ENCODE data around the gene STON2. TPM values are rescaled to one million over a fixed set of nuclear protein-coding genes. Genes with fewer than 3 reads are reported as not detected.

The STON2 gene
- polyA plus RNA-seq, 1 experiment, result not detected

GRCh38 chr14:81366884-81367283 is 33.2 kb downstream of the STON2 start:
- Histone ChIP-seq H3K27ac (ENCODE audit: low read depth, low read length) (no peak overlapping the region), H3K9me3 (ENCODE audit: control insufficient read depth, insufficient read depth, low read length) (no peaks in the 10 kb centered on the region), H3K4me3 (ENCODE audit: low read depth, low read length) (no peak overlapping the region), H3K27me3 (ENCODE audit: control insufficient read depth, insufficient read depth, low read length) (no peaks in the 10 kb centered on the region)
- DNase-seq (ENCODE audit: low read depth, low spot score), result no peak
- ChIA-PET CTCF (no interaction called here), POLR2A (no interaction called here)
- TF ChIP-seq CTCF (IDR thresholded peaks at IDR 0.05; ENCODE audit: low read depth, low read length), result no peak

- H3K27ac ChIP-seq (ENCODE audit: low read depth, low read length), result no peak overlapping the region
- H3K9me3 ChIP-seq (ENCODE audit: control insufficient read depth, insufficient read depth, low read length), result no peaks in the 10 kb centered on the region
- no peak for DNase-seq (ENCODE audit: low read depth, low spot score)
- ChIA-PET CTCF (no interaction called here), POLR2A (no interaction called here)
- H3K27me3 ChIP-seq (ENCODE audit: control insufficient read depth, insufficient read depth, low read length), result no peaks in the 10 kb centered on the region
- H3K4me3 ChIP-seq (ENCODE audit: low read depth, low read length), result no peak overlapping the region
- TF ChIP-seq CTCF (IDR thresholded peaks at IDR 0.05; ENCODE audit: low read depth, low read length), result no peak
These were observed 33.9 kb downstream of the STON2 start for GRCh38 chr14:81366214-81366613.

DNA sequence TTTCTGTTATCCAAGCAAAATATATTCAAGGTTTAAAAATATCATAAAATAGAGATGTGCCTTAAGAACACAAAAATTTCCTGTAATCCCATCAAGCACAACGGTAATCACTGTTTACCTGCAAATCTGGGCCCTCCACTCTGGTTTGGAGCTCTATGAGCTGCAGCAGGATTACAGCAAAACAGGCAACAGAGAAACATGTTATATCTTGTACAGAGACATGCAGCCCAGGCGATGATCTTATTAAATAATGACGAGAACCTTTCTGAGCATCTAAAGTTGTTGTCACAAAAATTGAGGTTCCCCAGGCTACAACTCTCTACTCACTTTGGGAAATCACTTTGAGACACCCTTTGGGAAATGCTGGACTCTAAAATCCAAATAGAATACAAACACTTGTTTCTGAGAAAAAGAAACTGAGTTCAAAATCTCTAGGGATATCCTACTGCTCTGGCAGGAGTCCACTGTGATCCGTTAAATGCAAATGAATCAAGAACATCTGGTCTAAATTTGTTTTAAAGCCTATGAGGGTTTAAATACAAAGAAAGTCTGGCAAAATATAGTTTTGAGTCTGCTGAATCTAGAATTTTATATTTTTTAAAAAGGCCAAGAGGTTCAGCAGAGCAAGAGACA is 36.3 kb downstream of the STON2 start:
- Histone ChIP-seq H3K27ac (ENCODE audit: low read depth, low read length) (no peak overlapping the region), H3K27me3 (ENCODE audit: control insufficient read depth, insufficient read depth, low read length) (no peaks in the 10 kb centered on the region), H3K4me3 (ENCODE audit: low read depth, low read length) (no peak overlapping the region), H3K9me3 (ENCODE audit: control insufficient read depth, insufficient read depth, low read length) (no peaks in the 10 kb centered on the region)
- DNase-seq (ENCODE audit: low read depth, low spot score), result no peak
- no peak for TF ChIP-seq CTCF (IDR thresholded peaks at IDR 0.05; ENCODE audit: low read depth, low read length)
- POLR2A ChIA-PET, result no interaction called here
- CTCF ChIA-PET, result no interaction called here

- ChIA-PET CTCF (no interaction called here), POLR2A (no interaction called here)
- no peak for TF ChIP-seq CTCF (IDR thresholded peaks at IDR 0.05; ENCODE audit: low read depth, low read length)
- no peak overlapping the region for H3K4me3 ChIP-seq (ENCODE audit: low read depth, low read length)
- no peak for DNase-seq (ENCODE audit: low read depth, low spot score)
- H3K9me3 ChIP-seq (ENCODE audit: control insufficient read depth, insufficient read depth, low read length), result peaks cover 4% of the 10 kb centered on the region; the same call in 1 of the 2 replicates
- H3K27me3 ChIP-seq (ENCODE audit: control insufficient read depth, insufficient read depth, low read length), result no peaks in the 10 kb centered on the region
- no peak overlapping the region for H3K27ac ChIP-seq (ENCODE audit: low read depth, low read length)
These were observed 46.3 kb downstream of the STON2 start for GRCh38 chr14:81353691-81354323.

DNA sequence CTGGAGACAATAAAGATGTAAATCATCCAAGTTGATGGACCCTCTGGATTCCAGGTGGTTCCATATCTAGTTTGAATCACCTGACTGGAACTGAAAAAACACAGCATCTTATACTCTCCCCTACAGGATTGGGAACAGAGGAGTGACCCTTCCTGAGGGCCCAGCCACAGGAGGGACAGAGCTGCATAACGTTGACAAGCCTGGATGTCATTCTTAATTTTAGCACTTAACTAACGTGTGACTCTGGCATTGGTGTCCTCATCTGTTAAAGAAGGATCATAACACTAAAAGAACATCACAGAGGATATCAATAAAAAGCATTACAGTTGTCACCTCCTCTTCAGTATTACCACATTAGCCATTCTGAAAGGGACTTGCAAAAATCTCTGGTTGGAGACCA is 47.7 kb downstream of the STON2 start:
- POLR2A ChIA-PET, result no interaction called here
- DNase-seq (ENCODE audit: low read depth, low spot score), result no peak

More for the DNA sequence above, 47.7 kb downstream of the STON2 start:
- H3K27me3 ChIP-seq (ENCODE audit: control insufficient read depth, insufficient read depth, low read length), result no peaks in the 10 kb centered on the region
- H3K4me3 ChIP-seq (ENCODE audit: low read depth, low read length), result no peak overlapping the region
- no peak overlapping the region for H3K27ac ChIP-seq (ENCODE audit: low read depth, low read length)
- CTCF ChIA-PET, result no interaction called here
- peaks cover 4% of the 10 kb centered on the region; the same call in 1 of the 2 replicates for H3K9me3 ChIP-seq (ENCODE audit: control insufficient read depth, insufficient read depth, low read length)
- no peak for TF ChIP-seq CTCF (IDR thresholded peaks at IDR 0.05; ENCODE audit: low read depth, low read length)

All from AG04450 (cell line).